ENCODE data around the gene WTIP.
"Not testable (repeated sequence)": the region's sequence is repeated elsewhere in the genome, so short reads cannot be mapped to it uniquely, and the experiment has no call there.

WTIP gene

GRCh38 chr19:34464785-34465184, 16.8 kb upstream of the WTIP start:
- ATAC-seq (replicated peaks; ENCODE audit: extremely low read depth, poor library complexity, severe bottlenecking); H3K4me1 Mint-ChIP-seq; H3K9me3 Mint-ChIP-seq; H3K4me3 Mint-ChIP-seq; H3K27ac Mint-ChIP-seq (ENCODE audit: low read depth); H3K27me3 Mint-ChIP-seq; DNase-seq (ENCODE audit: low spot score in 2 of 2): not testable (repeated sequence)
- H3K36me3 Mint-ChIP-seq (ENCODE audit: insufficient read depth) = peaks cover 86% of the 10 kb centered on the region

- no peaks in the 10 kb centered on the region for H3K9me3 Mint-ChIP-seq
- no peaks in the 10 kb centered on the region for H3K4me1 Mint-ChIP-seq
- no peak overlapping the region for H3K4me3 Mint-ChIP-seq
- no peaks in the 10 kb centered on the region for H3K27me3 Mint-ChIP-seq
- ATAC-seq (replicated peaks; ENCODE audit: extremely low read depth, poor library complexity, severe bottlenecking) = no peak
- DNase-seq (ENCODE audit: low spot score in 2 of 2) = no peak
- peaks cover 76% of the 10 kb centered on the region for H3K36me3 Mint-ChIP-seq (ENCODE audit: insufficient read depth)
- H3K27ac Mint-ChIP-seq (ENCODE audit: low read depth) = no peak overlapping the region
These were observed 13.1 kb upstream of the WTIP start for GRCh38 chr19:34468409-34468808.

DNA sequence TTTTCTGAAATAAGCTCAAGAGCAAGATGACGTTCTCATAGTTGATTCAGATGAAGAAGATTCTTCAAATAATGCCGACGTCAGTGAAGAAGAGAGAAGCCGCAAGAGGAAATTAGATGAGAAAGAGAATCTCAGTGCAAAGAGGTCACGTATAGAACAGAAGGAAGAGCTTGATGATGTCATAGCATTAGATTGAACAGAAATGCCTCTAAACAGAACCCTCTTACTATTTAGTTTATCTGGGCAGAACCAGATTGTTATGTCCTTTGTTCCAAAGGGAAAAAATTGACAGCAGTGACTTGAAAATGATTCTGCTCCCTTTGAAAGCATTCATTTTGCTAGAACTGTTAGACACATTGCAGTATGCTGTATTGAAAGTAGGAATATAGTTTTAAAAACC, 12.5 kb upstream of the WTIP start:
- not testable (repeated sequence) for H3K27me3 Mint-ChIP-seq; DNase-seq (ENCODE audit: low spot score in 2 of 2); H3K27ac Mint-ChIP-seq (ENCODE audit: low read depth); ATAC-seq (replicated peaks; ENCODE audit: extremely low read depth, poor library complexity, severe bottlenecking); H3K4me1 Mint-ChIP-seq; H3K9me3 Mint-ChIP-seq; H3K4me3 Mint-ChIP-seq
- peaks cover 72% of the 10 kb centered on the region for H3K36me3 Mint-ChIP-seq (ENCODE audit: insufficient read depth)

DNA sequence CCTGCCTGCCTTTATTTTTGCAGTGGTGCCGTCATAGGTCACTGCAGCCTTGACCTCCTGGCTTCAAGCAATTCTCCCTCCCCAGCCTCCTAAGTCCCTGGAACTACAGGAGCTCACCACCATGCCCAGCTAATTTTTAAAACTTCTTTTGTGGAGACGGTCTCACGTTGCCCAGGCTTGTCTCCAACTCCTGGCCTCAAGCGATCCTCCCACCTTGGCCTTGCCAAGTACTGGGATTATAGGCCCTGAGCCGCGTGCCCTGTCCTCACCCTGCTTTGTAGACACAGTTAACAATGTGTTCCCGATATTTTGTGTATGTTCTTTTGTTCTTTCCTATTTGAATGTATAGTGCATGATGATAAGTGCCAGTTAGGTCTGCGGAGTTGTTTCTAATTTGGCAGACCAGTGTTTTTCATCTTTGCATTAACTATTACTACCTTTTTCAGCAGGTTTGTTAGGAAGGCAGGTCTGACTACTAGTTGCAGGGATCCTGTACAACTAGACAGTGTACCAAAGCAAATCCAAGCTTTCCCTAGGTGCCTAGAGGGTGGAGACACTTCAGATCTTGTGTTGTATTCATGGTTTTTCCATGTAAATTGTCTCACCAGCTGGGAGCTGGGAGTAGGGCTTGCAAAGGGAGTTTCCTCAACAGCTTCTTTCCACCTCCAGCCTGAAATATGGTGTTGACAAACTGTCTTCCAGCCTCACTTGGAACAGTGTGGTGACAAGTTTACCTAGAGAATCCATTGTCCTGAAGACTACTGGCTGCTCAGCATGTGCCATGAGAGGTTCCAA, 9.5 kb upstream of the WTIP start:
- DNase-seq (ENCODE audit: low spot score in 2 of 2) (no peak), ATAC-seq (replicated peaks; ENCODE audit: extremely low read depth, poor library complexity, severe bottlenecking) (no peak)
- H3K4me1 Mint-ChIP-seq = no peaks in the 10 kb centered on the region
- H3K4me3 Mint-ChIP-seq = no peak overlapping the region
- H3K27me3 Mint-ChIP-seq = no peaks in the 10 kb centered on the region
- peaks cover 46% of the 10 kb centered on the region for H3K36me3 Mint-ChIP-seq (ENCODE audit: insufficient read depth)
- H3K27ac Mint-ChIP-seq (ENCODE audit: low read depth) = no peak overlapping the region
- H3K9me3 Mint-ChIP-seq = no peaks in the 10 kb centered on the region

DNA sequence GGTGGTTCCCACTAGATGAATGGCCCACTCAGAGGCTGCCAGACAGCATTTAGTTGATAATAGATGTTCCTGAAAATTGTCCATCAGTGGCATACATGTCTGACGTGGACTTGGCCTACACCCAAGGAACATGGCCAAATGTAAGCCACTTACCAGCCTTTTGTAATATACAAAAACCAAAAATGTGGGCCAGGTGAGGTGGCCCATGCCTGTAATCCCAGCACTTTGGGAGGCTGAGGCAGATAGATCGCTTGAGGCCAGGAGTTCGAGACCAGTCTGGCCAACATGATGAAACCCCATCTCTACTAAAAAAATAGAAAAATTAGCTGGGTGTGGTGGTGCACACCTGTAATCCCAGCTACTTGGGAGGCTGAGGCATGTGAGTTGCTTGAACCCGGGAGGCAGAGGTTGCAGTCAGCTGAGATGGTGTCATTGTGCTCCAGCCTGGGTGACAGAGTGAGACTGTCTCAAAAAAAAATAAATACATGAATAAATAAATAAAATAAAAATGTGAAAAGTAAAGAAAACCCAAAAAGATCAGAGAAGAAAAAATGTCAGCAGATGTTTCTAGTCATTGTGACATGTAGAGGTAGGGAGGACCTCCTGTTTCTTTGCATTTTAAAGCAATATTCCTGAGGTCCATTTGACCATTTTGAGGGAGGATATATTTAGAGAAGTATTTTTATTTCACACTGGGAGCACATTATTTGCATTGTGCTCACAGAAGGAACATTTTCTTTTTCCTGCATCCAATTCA, 7.1 kb upstream of the WTIP start:
- H3K9me3 Mint-ChIP-seq = no peaks in the 10 kb centered on the region
- H3K4me3 Mint-ChIP-seq = no peak overlapping the region
- no peak overlapping the region for H3K27ac Mint-ChIP-seq (ENCODE audit: low read depth)

GRCh38 chr19:34475026-34475974, 6.3 kb upstream of the WTIP start:
- ATAC-seq (replicated peaks; ENCODE audit: extremely low read depth, poor library complexity, severe bottlenecking) = no peak
- H3K4me1 Mint-ChIP-seq = no peaks in the 10 kb centered on the region

More for the DNA sequence above, 7.1 kb upstream of the WTIP start:
- no peak for DNase-seq (ENCODE audit: low spot score in 2 of 2)
- no peak for ATAC-seq (replicated peaks; ENCODE audit: extremely low read depth, poor library complexity, severe bottlenecking)
- peaks cover 30% of the 10 kb centered on the region for H3K36me3 Mint-ChIP-seq (ENCODE audit: insufficient read depth)
- no peaks in the 10 kb centered on the region for H3K4me1 Mint-ChIP-seq
- H3K27me3 Mint-ChIP-seq = no peaks in the 10 kb centered on the region

DNA sequence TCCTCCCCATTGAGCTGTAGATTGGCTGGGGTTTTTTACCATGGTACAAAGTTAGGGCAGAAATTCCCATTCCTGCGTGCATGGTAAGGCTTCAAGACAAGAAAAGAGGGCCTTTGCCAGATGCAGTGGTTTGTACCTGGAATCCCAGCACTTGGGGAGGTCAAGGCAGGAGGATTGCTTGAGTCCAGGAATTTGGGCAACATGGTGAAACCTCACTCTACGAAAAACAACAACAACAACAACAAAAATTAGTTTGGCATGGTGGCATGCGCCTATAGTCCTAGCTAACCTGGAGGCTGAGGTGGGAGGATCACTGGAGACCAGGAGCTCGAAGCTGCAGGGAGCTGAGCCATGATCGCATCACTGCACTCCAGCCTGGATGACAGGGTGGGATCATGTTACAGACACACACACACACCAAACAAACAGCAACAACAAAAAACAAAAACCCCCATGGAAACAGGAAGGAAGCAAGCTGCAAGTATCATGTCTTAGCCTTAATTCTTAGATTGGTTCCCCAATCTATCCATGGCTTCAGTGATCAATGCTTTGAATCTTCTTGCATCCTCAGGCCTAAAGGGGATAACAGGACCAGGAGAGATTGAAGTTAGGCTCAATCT, 5.5 kb upstream of the WTIP start:
- H3K4me3 Mint-ChIP-seq = no peak overlapping the region
- DNase-seq (ENCODE audit: low spot score in 2 of 2) (no peak), ATAC-seq (replicated peaks; ENCODE audit: extremely low read depth, poor library complexity, severe bottlenecking) (no peak)

More at GRCh38 chr19:34475026-34475974, 6.3 kb upstream of the WTIP start:
- Mint-ChIP-seq H3K36me3 (ENCODE audit: insufficient read depth) (peaks cover 23% of the 10 kb centered on the region), H3K4me3 (no peak overlapping the region), H3K9me3 (no peaks in the 10 kb centered on the region), H3K27ac (ENCODE audit: low read depth) (no peak overlapping the region), H3K27me3 (peaks cover 6% of the 10 kb centered on the region)
- no peak for DNase-seq (ENCODE audit: low spot score in 2 of 2)

GRCh38 chr19:34478496-34478895, 3.1 kb upstream of the WTIP start:
- H3K27me3 Mint-ChIP-seq = peaks cover 22% of the 10 kb centered on the region
- not testable (repeated sequence) for H3K27ac Mint-ChIP-seq (ENCODE audit: low read depth); H3K4me3 Mint-ChIP-seq; ATAC-seq (replicated peaks; ENCODE audit: extremely low read depth, poor library complexity, severe bottlenecking); DNase-seq (ENCODE audit: low spot score in 2 of 2); H3K9me3 Mint-ChIP-seq; H3K4me1 Mint-ChIP-seq; H3K36me3 Mint-ChIP-seq (ENCODE audit: insufficient read depth)

More for the DNA sequence above, 5.5 kb upstream of the WTIP start:
- Mint-ChIP-seq H3K4me1 (no peaks in the 10 kb centered on the region), H3K27ac (ENCODE audit: low read depth) (no peak overlapping the region), H3K27me3 (peaks cover 12% of the 10 kb centered on the region), H3K9me3 (no peaks in the 10 kb centered on the region), H3K36me3 (ENCODE audit: insufficient read depth) (peaks cover 20% of the 10 kb centered on the region)

- Mint-ChIP-seq H3K27me3 (peaks cover 31% of the 10 kb centered on the region), H3K4me3 (no peak overlapping the region), H3K4me1 (peaks cover 7% of the 10 kb centered on the region), H3K36me3 (ENCODE audit: insufficient read depth) (peaks cover 5% of the 10 kb centered on the region), H3K27ac (ENCODE audit: low read depth) (no peak overlapping the region), H3K9me3 (no peaks in the 10 kb centered on the region)
- DNase-seq (ENCODE audit: low spot score in 2 of 2) (no peak), ATAC-seq (replicated peaks; ENCODE audit: extremely low read depth, poor library complexity, severe bottlenecking) (no peak)
These were observed 2.2 kb upstream of the WTIP start for GRCh38 chr19:34479396-34479795.

DNA sequence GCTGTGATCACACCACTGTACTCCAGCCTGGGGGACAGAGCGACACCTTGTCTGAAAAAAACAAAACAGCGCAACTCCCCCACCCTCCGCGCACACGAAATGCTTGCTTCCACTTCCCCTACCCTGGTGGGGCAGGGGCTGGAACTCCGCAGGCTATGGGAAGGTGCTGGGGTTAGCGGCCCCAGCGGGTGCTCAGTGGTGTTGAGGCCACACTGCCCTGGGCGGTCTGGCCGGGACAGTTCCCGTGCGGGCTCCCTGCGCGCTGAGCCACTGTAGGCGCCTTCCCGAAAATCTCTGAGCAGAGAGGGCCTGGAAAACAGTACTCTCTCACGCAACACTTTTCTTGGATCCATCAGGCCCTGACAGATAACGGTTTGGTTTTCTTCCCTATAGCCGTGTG, 1.1 kb upstream of the WTIP start:
- no peaks in the 10 kb centered on the region for H3K9me3 Mint-ChIP-seq
- no peak overlapping the region for H3K27ac Mint-ChIP-seq (ENCODE audit: low read depth)
- peaks cover 7% of the 10 kb centered on the region for H3K4me1 Mint-ChIP-seq
- peaks cover 5% of the 10 kb centered on the region for H3K36me3 Mint-ChIP-seq (ENCODE audit: insufficient read depth)
- H3K4me3 Mint-ChIP-seq = no peak overlapping the region
- DNase-seq (ENCODE audit: low spot score in 2 of 2) = no peak
- ATAC-seq (replicated peaks; ENCODE audit: extremely low read depth, poor library complexity, severe bottlenecking) = no peak
- H3K27me3 Mint-ChIP-seq = peaks cover 37% of the 10 kb centered on the region

DNA sequence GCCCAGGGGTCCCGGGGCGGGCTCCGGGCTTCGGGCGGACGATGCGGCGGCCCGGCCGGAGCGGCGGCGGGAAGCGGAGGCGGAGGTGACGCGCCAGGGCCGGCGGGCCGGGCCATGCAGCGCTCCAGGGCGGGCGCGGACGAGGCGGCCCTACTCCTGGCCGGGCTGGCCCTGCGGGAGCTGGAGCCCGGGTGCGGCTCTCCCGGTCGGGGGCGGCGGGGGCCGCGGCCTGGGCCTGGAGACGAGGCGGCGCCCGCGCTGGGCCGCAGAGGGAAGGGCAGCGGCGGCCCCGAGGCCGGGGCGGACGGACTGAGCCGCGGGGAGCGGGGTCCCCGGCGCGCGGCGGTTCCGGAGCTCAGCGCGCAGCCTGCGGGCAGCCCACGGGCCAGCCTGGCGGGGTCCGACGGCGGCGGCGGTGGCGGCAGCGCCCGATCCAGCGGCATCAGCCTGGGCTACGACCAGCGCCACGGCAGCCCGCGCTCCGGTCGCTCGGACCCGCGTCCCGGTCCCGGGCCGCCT, 362 bp downstream of the WTIP start:
- ATAC-seq (replicated peaks; ENCODE audit: extremely low read depth, poor library complexity, severe bottlenecking) = no peak
- Mint-ChIP-seq H3K4me3 (no peak overlapping the region), H3K27me3 (peaks cover 51% of the 10 kb centered on the region), H3K4me1 (peaks cover 7% of the 10 kb centered on the region), H3K36me3 (ENCODE audit: insufficient read depth) (peaks cover 3% of the 10 kb centered on the region), H3K9me3 (no peaks in the 10 kb centered on the region), H3K27ac (ENCODE audit: low read depth) (no peak overlapping the region)
- DNase-seq (ENCODE audit: low spot score in 2 of 2) = no peak

Data from central memory CD8-positive, alpha-beta T cell (primary cell).